GM18951 (cell line): ENCODE measurements around the gene PPP3CA.

Experiments
- POLR2A ChIP-seq: IDR thresholded peaks from 4 replicates; pipeline ENCODE4 v1.6.1; 2011; ENCODE audit warnings: mild to moderate bottlenecking; ENCODE audit not compliant: insufficient read length, insufficient read depth; ENCODE audit errors: extremely low read depth
- in situ Hi-C: fragments of 300-500 bp; cut with MboI; formaldehyde crosslinking; loops from one replicate; pipeline ENCODE4 v1.12.0; 2022; ENCODE audit warnings: low sequenced_read_pairs, mixed read lengths, inconsistent platforms; ENCODE audit not compliant: unreplicated experiment

Gene PPP3CA

GRCh38 chr4:101171747-101172146 is 175.6 kb downstream of the PPP3CA start:
- in situ Hi-C loops, result no loop called here
- TF ChIP-seq POLR2A, result no peak

- in situ Hi-C loops, result loop anchor here (10.0 kb wide), 1 partner anchor 555 kb away; no protein-coding TSS in a partner anchor
- no peak for TF ChIP-seq POLR2A
Observed at GRCh38 chr4:101169044-101170014, 178.0 kb downstream of the PPP3CA start.

GRCh38 chr4:101163936-101164335 is 183.4 kb downstream of the PPP3CA start:
- in situ Hi-C loops, result loop anchor here (10.0 kb wide), 1 partner anchor 561 kb away; no protein-coding TSS in a partner anchor
- TF ChIP-seq POLR2A, result no peak

GRCh38 chr4:101162990-101163380 is 184.3 kb downstream of the PPP3CA start:
- in situ Hi-C loops, result loop anchor here (10.0 kb wide), 1 partner anchor 562 kb away; no protein-coding TSS in a partner anchor
- TF ChIP-seq POLR2A, result no peak

GRCh38 chr4:101160792-101161592 is 186.3 kb downstream of the PPP3CA start:
- no peak for TF ChIP-seq POLR2A
- in situ Hi-C loops, result loop anchor here (10.0 kb wide), 1 partner anchor 564 kb away; no protein-coding TSS in a partner anchor

GRCh38 chr4:101158507-101158906 is 188.8 kb downstream of the PPP3CA start:
- in situ Hi-C loops, result no loop called here
- no peak for TF ChIP-seq POLR2A

GRCh38 chr4:101158134-101158482 is 189.2 kb downstream of the PPP3CA start:
- TF ChIP-seq POLR2A, result no peak
- in situ Hi-C loops, result no loop called here

GRCh38 chr4:101157415-101158133 is 189.8 kb downstream of the PPP3CA start:
- no peak for TF ChIP-seq POLR2A
- in situ Hi-C loops, result no loop called here

GRCh38 chr4:101156619-101157310 is 190.6 kb downstream of the PPP3CA start:
- in situ Hi-C loops, result no loop called here
- TF ChIP-seq POLR2A, result no peak

- no peak for TF ChIP-seq POLR2A
- in situ Hi-C loops, result no loop called here
Observed at GRCh38 chr4:101155945-101156344, 191.4 kb downstream of the PPP3CA start.

- in situ Hi-C loops, result no loop called here
Observed at GRCh38 chr4:101155368-101155767, 192.0 kb downstream of the PPP3CA start.

GRCh38 chr4:101153653-101154052 is 193.7 kb downstream of the PPP3CA start:
- in situ Hi-C loops, result no loop called here
- TF ChIP-seq POLR2A, result no peak

More at GRCh38 chr4:101155368-101155767, 192.0 kb downstream of the PPP3CA start:
- no peak for TF ChIP-seq POLR2A
